H1 (cell line): ENCODE results near the gene ZNF385D. TPM values are rescaled to one million over a fixed set of nuclear protein-coding genes. Genes with fewer than 3 reads are reported as not detected.

Source experiments
- CTCF ChIA-PET: fragments of 300-600 bp; sonication (Branson Sonifier 250); formaldehyde crosslinking; loops from one replicate; lab custom pipeline; 2021; ENCODE audit not compliant: partially characterized antibody; lab: Charles Lee
- POLR2A ChIA-PET: fragments of 300-600 bp; sonication (Branson Sonifier 250); formaldehyde crosslinking; loops from one replicate; lab custom pipeline; 2021; ENCODE audit warnings: inconsistent platforms; ENCODE audit not compliant: partially characterized antibody; lab: Charles Lee
- DNase-seq, 2 experiments: peaks; one replicate each; pipeline versions ENCODE4 v3.0.0 to v3.0.0-alpha.2; 2010 to 2022; ENCODE audit warnings: low spot score in 2 of 2, low read depth in 1 of 2, mixed read lengths in 1 of 2
- FAIRE-seq: peaks from 2 replicates; lab custom pipeline; 2011; peaks lifted over from hg19 to GRCh38; lab: Jason Lieb, UNC
- H2AFZ ChIP-seq: 2 replicates; pipeline ENCODE4 v1.8.1; 2012; ENCODE audit warnings: low read length, inconsistent platforms
- H2AK5ac ChIP-seq: 2 replicates; pipeline ENCODE4 v1.6.1; 2013; ENCODE audit warnings: low read depth, low read length
- H2BK120ac ChIP-seq: replicated peaks from 2 replicates; pipeline ENCODE3; 2013; ENCODE audit warnings: low read depth, low read length, inconsistent platforms
- H2BK12ac ChIP-seq: 2 replicates; pipeline ENCODE4 v1.6.1; 2013; ENCODE audit warnings: low read depth, low read length
- H2BK15ac ChIP-seq: 2 replicates; pipeline ENCODE4 v1.6.1; 2013; ENCODE audit warnings: low read length
- H2BK20ac ChIP-seq: 2 replicates; pipeline ENCODE4 v1.6.1; 2013; ENCODE audit warnings: low read length
- H2BK5ac ChIP-seq: 2 replicates; pipeline ENCODE4 v1.6.1; 2013; ENCODE audit warnings: low read depth, low read length
- H3K14ac ChIP-seq: 2 replicates; pipeline ENCODE4 v1.6.1; 2013; ENCODE audit warnings: inconsistent platforms; ENCODE audit not compliant: insufficient read length
- H3K18ac ChIP-seq: 2 replicates; pipeline ENCODE4 v1.6.1; 2013; ENCODE audit warnings: low read length; ENCODE audit errors: extremely low read depth
- H3K23ac ChIP-seq: 2 replicates; pipeline ENCODE4 v1.6.1; 2013; ENCODE audit warnings: inconsistent platforms; ENCODE audit not compliant: insufficient read length
- H3K23me2 ChIP-seq: 2 replicates; pipeline ENCODE4 v1.6.1; 2013; ENCODE audit warnings: low read depth, low read length
- H3K27ac ChIP-seq: 2 replicates; pipeline ENCODE4 v1.6.1; 2011; ENCODE audit warnings: low read depth, low read length, inconsistent platforms
- H3K27me3 ChIP-seq, 4 experiments: replicated peaks in 1 of 4; 1 replicate in 1 of 4; 2 replicates in 3 of 4; pipeline versions ENCODE4 v1.6.1 to v1.8.1; 2011 to 2013; ENCODE audit warnings: low read length in 3 of 4, mild to moderate bottlenecking in 3 of 4, inconsistent platforms in 2 of 4, mixed read lengths in 2 of 4, moderate library complexity in 1 of 4; ENCODE audit not compliant: control insufficient read depth in 3 of 4, insufficient read depth in 3 of 4; ENCODE audit errors: extremely low read depth in 1 of 4
- H3K36me3 ChIP-seq, 4 experiments: 2 replicates each; pipeline versions ENCODE4 v1.6.1 to v1.8.1; 2011 to 2013; ENCODE audit warnings: mild to moderate bottlenecking in 4 of 4, low read length in 3 of 4, moderate library complexity in 2 of 4, control low read depth in 1 of 4, inconsistent platforms in 1 of 4; ENCODE audit not compliant: insufficient read depth in 4 of 4, control insufficient read depth in 2 of 4
- H3K4ac ChIP-seq: replicated peaks from 2 replicates; pipeline ENCODE3; 2013; ENCODE audit warnings: low read length, low read depth, mixed read lengths, inconsistent platforms; ENCODE audit not compliant: insufficient read length
- H3K4me1 ChIP-seq, 4 experiments: replicated peaks in 1 of 4; 1 replicate in 1 of 4; 2 replicates in 3 of 4; pipeline versions ENCODE4 v1.6.1 to v1.8.1; 2011 to 2013; ENCODE audit warnings: low read length in 3 of 4, inconsistent platforms in 2 of 4, mixed read lengths in 1 of 4; ENCODE audit not compliant: insufficient read depth in 4 of 4, control insufficient read depth in 3 of 4
- H3K4me2 ChIP-seq, 2 experiments: 2 replicates each; pipeline versions ENCODE4 v1.6.1 to v1.8.1; 2011 to 2013; ENCODE audit warnings: low read depth in 2 of 2, low read length in 2 of 2, control low read depth in 1 of 2, inconsistent platforms in 1 of 2, mild to moderate bottlenecking in 1 of 2; ENCODE audit not compliant: insufficient read depth in 1 of 2
- H3K4me3 ChIP-seq, 4 experiments: fragments of 200-600, 300-600 bp in 1 of 4; sonication (generic), shearing (Covaris generic), sonication (Bioruptor Twin) in 1 of 4; 2 replicates each; pipeline versions ENCODE4 v1.5.1 to v1.8.1; 2011 to 2016; ENCODE audit warnings: low read length in 4 of 4, low read depth in 3 of 4, control low read depth in 2 of 4, inconsistent platforms in 2 of 4, mild to moderate bottlenecking in 2 of 4, mixed read lengths in 1 of 4, moderate library complexity in 1 of 4; ENCODE audit not compliant: insufficient read depth in 2 of 4; ENCODE audit errors: extremely low read depth in 1 of 4
- H3K56ac ChIP-seq: replicated peaks from 2 replicates; pipeline ENCODE3; 2013; ENCODE audit warnings: low read depth, mild to moderate bottlenecking, mixed read lengths, low read length, inconsistent platforms; ENCODE audit not compliant: insufficient read length
- H3K79me1 ChIP-seq: 2 replicates; pipeline ENCODE4 v1.6.1; 2013; ENCODE audit warnings: low read depth, low read length, control low read depth
- H3K79me2 ChIP-seq, 2 experiments: 2 replicates each; pipeline versions ENCODE4 v1.6.1 to v1.8.1; 2012 to 2013; ENCODE audit warnings: low read length in 2 of 2, mild to moderate bottlenecking in 2 of 2, inconsistent platforms in 1 of 2; ENCODE audit not compliant: insufficient read depth in 2 of 2, control insufficient read depth in 1 of 2
- H3K9ac ChIP-seq, 4 experiments: replicated peaks in 1 of 4; 1 replicate in 1 of 4; 2 replicates in 3 of 4; pipeline versions ENCODE4 v1.6.1 to v1.8.1; 2011 to 2013; ENCODE audit warnings: low read depth in 3 of 4, low read length in 3 of 4, control low read depth in 2 of 4, mild to moderate bottlenecking in 2 of 4, moderate library complexity in 2 of 4, inconsistent platforms in 1 of 4; ENCODE audit errors: extremely low read depth in 1 of 4
- H3K9me3 ChIP-seq, 2 experiments: 2 replicates each; pipeline versions ENCODE4 v1.6.1 to v1.8.1; 2012 to 2013; ENCODE audit warnings: mild to moderate bottlenecking in 2 of 2, moderate library complexity in 2 of 2, control low read depth in 1 of 2, inconsistent platforms in 1 of 2, low read depth in 1 of 2, low read length in 1 of 2, mixed read lengths in 1 of 2; ENCODE audit not compliant: insufficient read depth in 2 of 2
- H4K20me1 ChIP-seq, 2 experiments: replicated peaks in 1 of 2; 2 replicates each; pipeline versions ENCODE3 to v1.8.1; 2011 to 2013; ENCODE audit warnings: inconsistent platforms in 2 of 2, low read length in 2 of 2, mild to moderate bottlenecking in 1 of 2; ENCODE audit not compliant: insufficient read depth in 2 of 2, control insufficient read depth in 1 of 2
- H4K5ac ChIP-seq: 2 replicates; pipeline ENCODE4 v1.6.1; 2013; ENCODE audit warnings: low read length, low read depth, mixed read lengths, inconsistent platforms; ENCODE audit not compliant: insufficient read length
- H4K8ac ChIP-seq: 2 replicates; pipeline ENCODE4 v1.8.0; 2013; ENCODE audit warnings: mild to moderate bottlenecking, moderate library complexity, low read length, inconsistent platforms; ENCODE audit not compliant: insufficient read depth; ENCODE audit errors: extremely low read depth
- H4K91ac ChIP-seq: replicated peaks from 2 replicates; pipeline ENCODE3; 2013; ENCODE audit warnings: low read length, mixed read lengths, inconsistent platforms; ENCODE audit not compliant: insufficient read length
- CEBPB ChIP-seq: IDR thresholded peaks from 2 replicates; pipeline ENCODE4 v1.6.1; 2012; ENCODE audit warnings: low read depth, low read length
- HDAC2 ChIP-seq, 2 experiments: fragments of 300-600 bp in 1 of 2; sonication (generic) in 1 of 2; IDR thresholded peaks; 2 replicates each; pipeline ENCODE4 v1.6.1; 2011 to 2012; ENCODE audit warnings: low read depth in 2 of 2, low read length in 2 of 2, mild to moderate bottlenecking in 2 of 2, moderate library complexity in 2 of 2, borderline replicate concordance in 1 of 2, inconsistent platforms in 1 of 2
- HDAC6 ChIP-seq: IDR thresholded peaks from one replicate; pipeline ENCODE4 v1.7.1; 2012; ENCODE audit warnings: low read depth, mild to moderate bottlenecking, inconsistent platforms, low read length, moderate library complexity
- KDM4A ChIP-seq: IDR thresholded peaks from one replicate; pipeline ENCODE4 v1.7.1; 2012; ENCODE audit warnings: low read depth, mild to moderate bottlenecking, moderate library complexity, low read length, inconsistent platforms; ENCODE audit not compliant: severe bottlenecking
- SUZ12 ChIP-seq: fragments of 200-600 bp; sonication (generic); IDR thresholded peaks from 2 replicates; pipeline ENCODE4 v1.6.1; 2012; ENCODE audit warnings: mild to moderate bottlenecking, inconsistent platforms, low read length, moderate library complexity, mixed read lengths
- WGBS, 2 experiments: shearing (Covaris generic) in 1 of 2; methylation state at CpG; one replicate each; pipeline versions ENCODE4 v1.1.6 to v1.1.7; 2013 to 2015; ENCODE audit warnings: low lambda C conversion rate in 2 of 2, mixed read lengths in 2 of 2, inconsistent platforms in 1 of 2, low coverage in 1 of 2, missing lambda C conversion rate in 1 of 2; ENCODE audit not compliant: insufficient replicate concordance in 2 of 2, insufficient coverage in 1 of 2, insufficient read length in 1 of 2; ENCODE audit errors: extremely low coverage in 1 of 2, missing lambda C conversion rate in 1 of 2; 5-methylcytosine and 5-hydroxymethylcytosine counted together
- polyA plus RNA-seq, 7 experiments: library from polyadenylated mRNA; depleted of rRNA in 3 of 7; stranded (reverse) in 5 of 7; unstranded in 2 of 7; fragments of >200 nt in 5 of 7; fragments of 200-250 nt in 2 of 7; gene quantifications; 1 replicate in 5 of 7; 2 replicates in 1 of 7; 4 replicates in 1 of 7; pipeline versions ENCODE4 v1.2.1 to v1.2.3, GENCODE V29; 2011 to 2013; ENCODE audit warnings: missing spikeins in 2 of 7, mixed read lengths in 2 of 7
- total RNA-seq: library from RNA; stranded (reverse); fragmentation: NEBNext Ultra II Directional; extraction: Animal tissue kit (Norgen Biotek cat#: 25700); gene quantifications from 2 replicates; pipeline ENCODE4 v1.2.1, GENCODE V29; 2021

Gene ZNF385D
- total and polyA plus RNA-seq, 2 of the 8 experiments (the other 6 are each of a cell fraction or from before 2014, with no cell fraction given), result 5.9 to 10.8 TPM

GRCh38 chr3:21734746-21735145 lies 16.3 kb downstream of the ZNF385D start:
- Histone ChIP-seq H3K9me3 (no peaks in the 10 kb centered on the region), H4K8ac (no peak overlapping the region), H3K27me3 (no peaks in the 10 kb centered on the region), H2BK12ac (no peak overlapping the region), H3K9ac (no peak overlapping the region)
- CTCF ChIA-PET, result no interaction called here
- TF ChIP-seq HDAC2 (IDR thresholded peaks at IDR 0.05; ENCODE audit: borderline replicate concordance in 1 of 2, low read depth in 2 of 2, low read length in 2 of 2) (no peak), HDAC6 (no peak), CEBPB (no peak), KDM4A (no peak), SUZ12 (no peak)
- TF ChIP-seq, all 59 proteins: peak for 0
- Histone ChIP-seq H2AK5ac (no peak overlapping the region), H2BK20ac (no peak overlapping the region), H3K4me3 (no peak overlapping the region), H2AFZ (no peak overlapping the region), H3K27ac (no peak overlapping the region), H3K4me1 (no peaks in the 10 kb centered on the region), H3K23ac (no peak overlapping the region), H3K4me2 (no peak overlapping the region), H4K20me1 (no peaks in the 10 kb centered on the region), H2BK120ac (no peak overlapping the region), H3K79me1 (no peaks in the 10 kb centered on the region), H3K14ac (no peak overlapping the region), H3K79me2 (no peaks in the 10 kb centered on the region), H4K91ac (no peak overlapping the region), H4K5ac (no peak overlapping the region), H3K18ac (no peak overlapping the region), H2BK5ac (no peak overlapping the region), H3K36me3 (no peaks in the 10 kb centered on the region), H3K56ac (no peak overlapping the region), H2BK15ac (no peak overlapping the region), H3K23me2 (no peaks in the 10 kb centered on the region; the same call in 1 of the 2 replicates), H3K4ac (no peak overlapping the region)
- DNase-seq, result no peak
- no peak for FAIRE-seq
- POLR2A ChIA-PET, result no interaction called here
- WGBS, 2 experiments, result 82% methylated on average over 3 of the region's 3 CpGs; no CpG with 5 or more reads in 1 of the 2 experiments
